Endothelial cell of umbilical vein (primary cell): ENCODE data around the gene LCNL1. TPM values are rescaled to one million over a fixed set of nuclear protein-coding genes. Genes with fewer than 3 reads are reported as not detected.

Experiments used
- BruUV-seq: library from RNA; stranded (reverse); fragments of 400-500 nt; replicated peaks from 2 replicates; lab custom pipeline; 2021; lab: Mats Ljungman, UMichigan
- CTCF ChIA-PET: fragments of 300-600, 350-600 bp; sonication (Branson Sonifier 250); formaldehyde crosslinking; loops from one replicate; lab custom pipeline; 2021; ENCODE audit warnings: antibody characterized with exemption, inconsistent platforms; lab: Charles Lee
- POLR2A ChIA-PET: fragments of 300-600, 350-600 bp; sonication (Branson Sonifier 250); formaldehyde crosslinking; loops from one replicate; lab custom pipeline; 2021; ENCODE audit warnings: antibody characterized with exemption, inconsistent platforms; lab: Charles Lee
- DNase-seq: peaks from one replicate; pipeline ENCODE4 v3.0.0-alpha.2; 2011; ENCODE audit warnings: low read depth, low spot score
- FAIRE-seq: peaks from 2 replicates; lab custom pipeline; 2011; peaks lifted over from hg19 to GRCh38; lab: Jason Lieb, UNC
- H2AFZ ChIP-seq: 2 replicates; pipeline ENCODE4 v1.6.0; 2012; ENCODE audit warnings: low read depth, low read length, control low read depth, inconsistent platforms
- H3K27ac ChIP-seq: 2 replicates; pipeline ENCODE4 v1.5.1; 2011; ENCODE audit warnings: low read depth, mild to moderate bottlenecking, control low read depth, low read length, moderate library complexity; ENCODE audit not compliant: insufficient read depth
- H3K27me3 ChIP-seq, 2 experiments: 2 replicates each; pipeline versions ENCODE4 v1.6.0 to v1.6.1; 2011; ENCODE audit warnings: low read length in 2 of 2, mixed read lengths in 1 of 2; ENCODE audit not compliant: control insufficient read depth in 2 of 2, insufficient read depth in 2 of 2
- H3K36me3 ChIP-seq, 2 experiments: 2 replicates in 1 of 2; 3 replicates in 1 of 2; pipeline ENCODE4 v1.5.1; 2011; ENCODE audit warnings: low read length in 2 of 2, mild to moderate bottlenecking in 1 of 2, moderate library complexity in 1 of 2; ENCODE audit not compliant: control insufficient read depth in 2 of 2, insufficient read depth in 2 of 2; ENCODE audit errors: extremely low read depth in 1 of 2
- H3K4me1 ChIP-seq: 3 replicates; pipeline ENCODE4 v1.5.1; 2011; ENCODE audit warnings: mild to moderate bottlenecking, low read length; ENCODE audit not compliant: control insufficient read depth, insufficient read depth; ENCODE audit errors: extremely low read depth
- H3K4me2 ChIP-seq: 2 replicates; pipeline ENCODE4 v1.6.1; 2011; ENCODE audit warnings: low read length, control low read depth, mixed read lengths; ENCODE audit not compliant: insufficient read depth
- H3K4me3 ChIP-seq, 3 experiments: fragments of 200-600 bp in 1 of 3; sonication (generic), shearing (Covaris generic) in 1 of 3; replicated peaks in 1 of 3; 2 replicates each; pipeline ENCODE4 v1.5.1; 2011 to 2016; ENCODE audit warnings: control low read depth in 3 of 3, low read length in 3 of 3, mild to moderate bottlenecking in 2 of 3, inconsistent platforms in 1 of 3, low read depth in 1 of 3, moderate library complexity in 1 of 3; ENCODE audit not compliant: insufficient read depth in 1 of 3
- H3K79me2 ChIP-seq: 2 replicates; pipeline ENCODE4 v1.6.0; 2012; ENCODE audit warnings: low read length, inconsistent platforms; ENCODE audit not compliant: control insufficient read depth, insufficient read depth
- H3K9ac ChIP-seq: replicated peaks from 2 replicates; pipeline ENCODE3; 2011; ENCODE audit warnings: low read length, control low read depth; ENCODE audit not compliant: insufficient read depth; ENCODE audit errors: extremely low read depth
- H3K9me1 ChIP-seq: replicated peaks from 3 replicates; pipeline ENCODE4 v1.6.0; 2011; ENCODE audit warnings: mild to moderate bottlenecking, low read length; ENCODE audit not compliant: control insufficient read depth, insufficient read depth; ENCODE audit errors: extremely low read depth
- H3K9me3 ChIP-seq: replicated peaks from 2 replicates; pipeline ENCODE4 v1.5.1; 2012; ENCODE audit warnings: low read length, inconsistent platforms; ENCODE audit not compliant: control insufficient read depth, insufficient read depth
- H4K20me1 ChIP-seq: replicated peaks from 2 replicates; pipeline ENCODE3; 2011; ENCODE audit warnings: mild to moderate bottlenecking, low read length; ENCODE audit not compliant: control insufficient read depth, insufficient read depth; ENCODE audit errors: extremely low read depth
- EZH2 ChIP-seq: IDR thresholded peaks from 2 replicates; pipeline ENCODE4 v1.6.1; 2012; ENCODE audit warnings: borderline replicate concordance, low read depth, mild to moderate bottlenecking, moderate library complexity, low read length, inconsistent platforms; ENCODE audit not compliant: severe bottlenecking
- FOS ChIP-seq: IDR thresholded peaks from 2 replicates; pipeline ENCODE4 v1.6.1; 2011; ENCODE audit warnings: mild to moderate bottlenecking, low read length, moderate library complexity, borderline replicate concordance; ENCODE audit not compliant: insufficient read depth
- GATA2 ChIP-seq: IDR thresholded peaks from 2 replicates; pipeline ENCODE4 v1.7.0; 2011; ENCODE audit warnings: low read depth, mild to moderate bottlenecking, moderate library complexity, mixed read lengths, low read length; ENCODE audit not compliant: insufficient read length, insufficient read depth
- JUN ChIP-seq: IDR thresholded peaks from 2 replicates; pipeline ENCODE4 v1.6.1; 2011; ENCODE audit warnings: borderline replicate concordance, low read depth; ENCODE audit not compliant: insufficient read length, insufficient read depth
- MYC ChIP-seq: IDR thresholded peaks from one replicate; pipeline ENCODE4 v1.6.1; 2011; ENCODE audit warnings: mild to moderate bottlenecking, low read depth, low read length
- POLR2A ChIP-seq: IDR thresholded peaks from 2 replicates; pipeline ENCODE4 v1.6.1; 2012; ENCODE audit warnings: low read depth, mild to moderate bottlenecking, control low read depth, low read length
- POLR2AphosphoS5 ChIP-seq: IDR thresholded peaks from 2 replicates; pipeline ENCODE4 v1.6.1; 2012; ENCODE audit warnings: low read depth, mild to moderate bottlenecking, control low read depth, low read length, moderate library complexity; ENCODE audit not compliant: insufficient read depth
- dilution Hi-C: fragments of 300-500 bp; cut with MboI; formaldehyde crosslinking; loops from one replicate; pipeline ENCODE4 v1.15.0; 2019; ENCODE audit warnings: low sequenced_read_pairs; ENCODE audit not compliant: extremely low pct_ligation_motif_present
- intact Hi-C: fragments of 100-400 bp; cut with micrococcal nuclease; formaldehyde crosslinking; loops from one replicate; pipeline ENCODE4 v1.10.0; 2022
- polyA plus RNA-seq, 4 experiments: library from polyadenylated mRNA; depleted of rRNA in 3 of 4; stranded (reverse) in 3 of 4; unstranded in 1 of 4; fragments of >200 nt; gene quantifications; 2 replicates each; pipeline versions ENCODE4 v1.2.1 to v1.2.3, GENCODE V29; 2011 to 2012; ENCODE audit warnings: missing spikeins in 1 of 4
- total RNA-seq: library from RNA; stranded (reverse); gene quantifications from 2 replicates; pipeline ENCODE4 v1.2.3, GENCODE V29; 2021
- TF ChIP-seq, protein P1 (sequence below), 2 donors: IDR thresholded peaks; 1 replicate in 1 of 2; 2 replicates in 1 of 2; pipeline ENCODE4 v1.5.1; 2011; ENCODE audit warnings: low read length in 2 of 2, mild to moderate bottlenecking in 2 of 2, moderate library complexity in 2 of 2, control low read depth in 1 of 2, inconsistent platforms in 1 of 2, low read depth in 1 of 2; ENCODE audit not compliant: insufficient read depth in 1 of 2; ENCODE audit errors: extremely low read depth in 1 of 2
- TF ChIP-seq, protein P2 (sequence below): IDR thresholded peaks from 2 replicates; pipeline ENCODE4 v1.6.1; 2011; ENCODE audit not compliant: insufficient read depth, insufficient read length

Gene LCNL1
- total and polyA plus RNA-seq, 2 donors (not counting 3 experiments of a cell fraction or from before 2014, with no cell fraction given), result not detected

DNA sequence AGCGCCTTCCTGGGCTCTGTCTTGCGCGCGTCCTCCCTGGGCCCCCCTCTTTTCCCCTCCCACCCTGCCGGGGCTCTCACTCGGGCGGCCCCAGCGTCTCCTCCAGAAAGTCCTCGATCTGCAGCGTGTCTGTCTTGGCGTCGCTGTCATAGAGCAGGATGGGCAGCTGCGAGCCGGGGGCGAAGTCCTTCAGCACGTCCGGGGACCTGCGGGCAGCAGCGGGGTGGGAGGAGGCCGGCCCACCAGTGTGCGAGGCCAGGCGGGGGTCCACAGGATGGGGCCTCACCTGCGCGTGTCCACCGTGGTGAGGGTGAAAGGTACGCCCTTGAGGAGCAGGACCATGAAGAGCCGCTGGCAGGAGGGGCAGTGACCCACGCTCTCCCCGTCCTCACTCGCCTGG, 12.6 kb downstream of the LCNL1 start:
- H3K4me1 ChIP-seq, result peaks cover 32% of the 10 kb centered on the region
- no peak for DNase-seq
- no peaks in the 10 kb centered on the region for H3K36me3 ChIP-seq
- intact Hi-C loops, result loop anchor here (5.0 kb wide), 1 partner anchor 153 kb away; the partner anchor contains the start of gene AJM1
- peaks cover 9% of the 10 kb centered on the region for H3K79me2 ChIP-seq
- BruUV-seq, result no TSS peak
- H3K4me2 ChIP-seq, result no peak overlapping the region
- H3K9ac ChIP-seq, result no peak overlapping the region
- no peak overlapping the region for H3K4me3 ChIP-seq
- no peaks in the 10 kb centered on the region for H3K9me1 ChIP-seq
- no peaks in the 10 kb centered on the region for H4K20me1 ChIP-seq
- H3K9me3 ChIP-seq, result no peaks in the 10 kb centered on the region
- no peaks in the 10 kb centered on the region for H3K27me3 ChIP-seq
- no peak overlapping the region for H3K27ac ChIP-seq
- H2AFZ ChIP-seq, result no peak overlapping the region
- no peak for FAIRE-seq
- ChIA-PET CTCF (interaction anchor here (0.5 to 1.9 kb wide), 6 partner anchors 34 to 109 kb away, joined by 3 to 16 read pairs (median 6); partner anchors contain the start of gene TRAF2), POLR2A (no interaction called here)
- dilution Hi-C loops, result no loop called here
- TF ChIP-seq POLR2AphosphoS5 (no peak), GATA2 (no peak), EZH2 (no peak), POLR2A (no peak), FOS (no peak), MYC (no peak), JUN (no peak)
- TF ChIP-seq, protein P1, sequence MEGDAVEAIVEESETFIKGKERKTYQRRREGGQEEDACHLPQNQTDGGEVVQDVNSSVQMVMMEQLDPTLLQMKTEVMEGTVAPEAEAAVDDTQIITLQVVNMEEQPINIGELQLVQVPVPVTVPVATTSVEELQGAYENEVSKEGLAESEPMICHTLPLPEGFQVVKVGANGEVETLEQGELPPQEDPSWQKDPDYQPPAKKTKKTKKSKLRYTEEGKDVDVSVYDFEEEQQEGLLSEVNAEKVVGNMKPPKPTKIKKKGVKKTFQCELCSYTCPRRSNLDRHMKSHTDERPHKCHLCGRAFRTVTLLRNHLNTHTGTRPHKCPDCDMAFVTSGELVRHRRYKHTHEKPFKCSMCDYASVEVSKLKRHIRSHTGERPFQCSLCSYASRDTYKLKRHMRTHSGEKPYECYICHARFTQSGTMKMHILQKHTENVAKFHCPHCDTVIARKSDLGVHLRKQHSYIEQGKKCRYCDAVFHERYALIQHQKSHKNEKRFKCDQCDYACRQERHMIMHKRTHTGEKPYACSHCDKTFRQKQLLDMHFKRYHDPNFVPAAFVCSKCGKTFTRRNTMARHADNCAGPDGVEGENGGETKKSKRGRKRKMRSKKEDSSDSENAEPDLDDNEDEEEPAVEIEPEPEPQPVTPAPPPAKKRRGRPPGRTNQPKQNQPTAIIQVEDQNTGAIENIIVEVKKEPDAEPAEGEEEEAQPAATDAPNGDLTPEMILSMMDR (IDR thresholded peaks at IDR 0.05; ENCODE audit: extremely low read depth in 1 of 2, insufficient read depth in 1 of 2, low read depth in 1 of 2, low read length in 2 of 2), result no peak
- TF ChIP-seq, protein P2, sequence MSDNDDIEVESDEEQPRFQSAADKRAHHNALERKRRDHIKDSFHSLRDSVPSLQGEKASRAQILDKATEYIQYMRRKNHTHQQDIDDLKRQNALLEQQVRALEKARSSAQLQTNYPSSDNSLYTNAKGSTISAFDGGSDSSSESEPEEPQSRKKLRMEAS, result no peak
